GM10266 (cell line): ENCODE measurements around the gene CPAMD8.

Experiments
- DNase-seq: peaks from one replicate; pipeline ENCODE4 v3.0.0; 2012; ENCODE audit errors: extremely low spot score
- TF ChIP-seq, protein P1 (sequence below): IDR thresholded peaks from 2 replicates; pipeline ENCODE4 v1.5.1; 2012; ENCODE audit warnings: mild to moderate bottlenecking, low read depth; ENCODE audit not compliant: control insufficient read depth, insufficient read depth; ENCODE audit errors: missing control alignments

The CPAMD8 gene

GRCh38 chr19:16868423-16869130, 158.0 kb downstream of the CPAMD8 start:
- TF ChIP-seq, protein P1, sequence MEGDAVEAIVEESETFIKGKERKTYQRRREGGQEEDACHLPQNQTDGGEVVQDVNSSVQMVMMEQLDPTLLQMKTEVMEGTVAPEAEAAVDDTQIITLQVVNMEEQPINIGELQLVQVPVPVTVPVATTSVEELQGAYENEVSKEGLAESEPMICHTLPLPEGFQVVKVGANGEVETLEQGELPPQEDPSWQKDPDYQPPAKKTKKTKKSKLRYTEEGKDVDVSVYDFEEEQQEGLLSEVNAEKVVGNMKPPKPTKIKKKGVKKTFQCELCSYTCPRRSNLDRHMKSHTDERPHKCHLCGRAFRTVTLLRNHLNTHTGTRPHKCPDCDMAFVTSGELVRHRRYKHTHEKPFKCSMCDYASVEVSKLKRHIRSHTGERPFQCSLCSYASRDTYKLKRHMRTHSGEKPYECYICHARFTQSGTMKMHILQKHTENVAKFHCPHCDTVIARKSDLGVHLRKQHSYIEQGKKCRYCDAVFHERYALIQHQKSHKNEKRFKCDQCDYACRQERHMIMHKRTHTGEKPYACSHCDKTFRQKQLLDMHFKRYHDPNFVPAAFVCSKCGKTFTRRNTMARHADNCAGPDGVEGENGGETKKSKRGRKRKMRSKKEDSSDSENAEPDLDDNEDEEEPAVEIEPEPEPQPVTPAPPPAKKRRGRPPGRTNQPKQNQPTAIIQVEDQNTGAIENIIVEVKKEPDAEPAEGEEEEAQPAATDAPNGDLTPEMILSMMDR = no peak
- no peak for DNase-seq

DNA sequence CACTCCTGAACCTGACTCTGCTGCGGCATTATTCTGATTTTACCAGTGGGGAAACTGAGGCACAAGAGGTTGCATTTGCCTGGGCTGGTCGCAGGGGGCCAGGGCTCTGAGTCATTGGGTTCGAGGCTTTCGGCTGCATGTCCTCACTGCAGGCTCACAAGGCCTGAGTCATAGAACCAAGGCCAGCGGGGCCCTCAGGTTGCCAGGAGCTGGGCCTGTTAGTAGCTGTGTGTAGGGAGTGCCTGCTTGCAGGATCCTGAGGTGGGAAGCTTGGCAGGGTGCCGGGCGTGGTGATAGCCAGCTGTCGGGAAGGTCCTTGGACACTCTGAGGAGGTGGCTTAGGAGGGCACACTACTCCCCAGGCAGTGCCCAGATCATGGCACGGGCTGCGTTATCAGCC, 159.4 kb downstream of the CPAMD8 start:
- TF ChIP-seq, protein P1 = no peak
- no peak for DNase-seq

- TF ChIP-seq, protein P1 = no peak
- no peak for DNase-seq
Observed at GRCh38 chr19:16862826-16863415, 163.7 kb downstream of the CPAMD8 start.

DNA sequence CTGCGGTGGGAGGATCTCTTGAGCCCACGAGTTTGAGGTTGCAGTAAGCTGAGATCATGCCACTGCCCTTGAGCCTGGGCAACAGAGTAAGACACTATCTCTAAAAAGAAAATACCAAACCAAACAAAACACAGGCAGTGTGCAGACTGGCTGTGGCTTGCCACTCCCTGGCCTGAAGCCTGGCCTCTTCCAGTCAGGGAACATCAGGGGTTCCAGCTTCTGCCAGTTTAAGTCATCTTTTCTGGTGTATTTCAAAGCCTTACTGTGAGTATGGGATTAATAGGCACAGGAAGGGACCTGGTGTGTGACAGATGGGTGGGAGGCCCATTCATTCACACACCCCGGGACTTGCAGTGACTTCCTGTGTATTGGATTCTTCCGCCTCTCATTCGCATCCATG, 164.8 kb downstream of the CPAMD8 start:
- TF ChIP-seq, protein P1 = no peak
- no peak for DNase-seq

GRCh38 chr19:16861011-16861410, 165.6 kb downstream of the CPAMD8 start:
- no peak for DNase-seq
- TF ChIP-seq, protein P1 = no peak

DNA sequence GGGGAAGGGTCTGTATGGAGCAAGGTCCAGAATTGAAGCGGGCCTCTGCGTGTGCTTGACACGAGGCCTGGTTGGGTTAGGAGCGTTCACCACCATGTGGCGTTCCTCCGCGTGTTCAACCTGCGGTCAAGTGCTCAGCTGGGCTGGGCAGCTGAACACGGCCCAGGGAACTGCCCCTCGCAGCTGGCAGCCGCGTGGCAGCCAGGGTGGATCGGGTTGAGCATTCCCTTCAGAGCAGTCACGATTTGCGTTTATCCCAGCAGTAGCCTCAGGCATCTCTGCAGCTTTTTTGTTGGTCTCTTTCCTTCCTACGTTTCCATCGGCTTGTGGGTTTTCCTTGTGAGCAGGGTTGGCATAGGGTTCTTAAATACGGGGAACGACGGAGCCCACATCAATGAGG, 166.5 kb downstream of the CPAMD8 start:
- DNase-seq = no peak

DNA sequence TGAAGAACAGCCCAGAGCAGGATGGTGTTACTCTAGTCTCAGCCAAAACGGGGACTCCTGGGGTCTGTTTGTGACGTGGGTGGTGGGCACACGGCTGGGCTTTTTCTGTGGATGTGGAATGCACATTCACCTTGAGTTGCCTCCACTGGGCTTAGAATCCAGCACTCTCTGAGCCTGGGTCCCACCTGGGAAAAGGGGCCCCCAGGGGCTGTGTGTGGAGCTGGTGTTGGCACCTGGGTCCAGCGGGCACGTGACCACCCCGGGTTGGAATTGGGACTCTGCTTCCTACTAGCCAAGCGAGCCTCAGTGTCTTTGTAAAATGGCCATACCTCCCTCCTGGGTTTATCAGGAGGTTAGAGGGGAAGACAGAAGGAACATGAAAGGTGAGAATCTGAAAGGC, 167.0 kb downstream of the CPAMD8 start:
- no peak for DNase-seq
- TF ChIP-seq, protein P1 = no peak

More for the DNA sequence above, 166.5 kb downstream of the CPAMD8 start:
- TF ChIP-seq, protein P1 = no peak
